ENCODE data around the gene SEMA6D.
"Not testable (repeated sequence)": the region's sequence is repeated elsewhere in the genome, so short reads cannot be mapped to it uniquely, and the experiment has no call there.

Gene SEMA6D

GRCh38 chr15:47724346-47724745, 7.0 kb downstream of the SEMA6D start:
- no peak for DNase-seq (ENCODE audit: low spot score in 2 of 2)
- peaks cover 40% of the 10 kb centered on the region for H3K4me1 ChIP-seq
- H3K27me3 ChIP-seq (ENCODE audit: low read depth), result no peaks in the 10 kb centered on the region
- no peak overlapping the region for H3K4me3 ChIP-seq
- H3K36me3 ChIP-seq (replicated peaks), result no peaks in the 10 kb centered on the region
- H3K9me3 ChIP-seq, result no peaks in the 10 kb centered on the region
- in situ Hi-C loops (cut with MboI; ENCODE audit: low sequenced_read_pairs), result loop anchor here (25.0 kb wide), 2 partner anchors 263 to 563 kb away; no protein-coding TSS in a partner anchor

- Histone ChIP-seq H3K36me3 (replicated peaks) (no peaks in the 10 kb centered on the region), H3K4me1 (peaks cover 33% of the 10 kb centered on the region), H3K4me3 (no peak overlapping the region), H3K27me3 (ENCODE audit: low read depth) (no peaks in the 10 kb centered on the region), H3K9me3 (no peaks in the 10 kb centered on the region)
- in situ Hi-C loops (cut with MboI; ENCODE audit: low sequenced_read_pairs), result no loop called here
- no peak for DNase-seq (ENCODE audit: low spot score in 2 of 2)
Measured at GRCh38 chr15:47725051-47725450, 7.7 kb downstream of the SEMA6D start.

GRCh38 chr15:47725906-47726305, 8.6 kb downstream of the SEMA6D start:
- no peaks in the 10 kb centered on the region for H3K27me3 ChIP-seq (ENCODE audit: low read depth)
- peaks cover 26% of the 10 kb centered on the region for H3K4me1 ChIP-seq
- no peak for DNase-seq (ENCODE audit: low spot score in 2 of 2)
- H3K36me3 ChIP-seq (replicated peaks), result no peaks in the 10 kb centered on the region
- in situ Hi-C loops (cut with MboI; ENCODE audit: low sequenced_read_pairs), result no loop called here
- H3K9me3 ChIP-seq, result no peaks in the 10 kb centered on the region
- no peak overlapping the region for H3K4me3 ChIP-seq

- Histone ChIP-seq H3K36me3 (replicated peaks) (no peaks in the 10 kb centered on the region), H3K4me1 (peaks cover 21% of the 10 kb centered on the region), H3K9me3 (no peaks in the 10 kb centered on the region), H3K4me3 (no peak overlapping the region), H3K27me3 (ENCODE audit: low read depth) (no peaks in the 10 kb centered on the region)
- no peak for DNase-seq (ENCODE audit: low spot score in 2 of 2)
- in situ Hi-C loops (cut with MboI; ENCODE audit: low sequenced_read_pairs), result no loop called here
Measured at GRCh38 chr15:47726399-47726823, 9.1 kb downstream of the SEMA6D start.

GRCh38 chr15:47727137-47727536, 9.8 kb downstream of the SEMA6D start:
- no peaks in the 10 kb centered on the region for H3K36me3 ChIP-seq (replicated peaks)
- no peaks in the 10 kb centered on the region for H3K27me3 ChIP-seq (ENCODE audit: low read depth)
- in situ Hi-C loops (cut with MboI; ENCODE audit: low sequenced_read_pairs), result no loop called here
- H3K4me3 ChIP-seq, result no peak overlapping the region
- H3K4me1 ChIP-seq, result peaks cover 19% of the 10 kb centered on the region
- no peak for DNase-seq (ENCODE audit: low spot score in 2 of 2)
- H3K9me3 ChIP-seq, result no peaks in the 10 kb centered on the region

GRCh38 chr15:47727676-47728075, 10.4 kb downstream of the SEMA6D start:
- Histone ChIP-seq H3K9me3 (no peaks in the 10 kb centered on the region), H3K36me3 (replicated peaks) (no peaks in the 10 kb centered on the region), H3K4me3 (no peak overlapping the region), H3K4me1 (peaks cover 19% of the 10 kb centered on the region), H3K27me3 (ENCODE audit: low read depth) (no peaks in the 10 kb centered on the region)
- in situ Hi-C loops (cut with MboI; ENCODE audit: low sequenced_read_pairs), result no loop called here
- DNase-seq (ENCODE audit: low spot score in 2 of 2), result peak; percentile 43 to 62

GRCh38 chr15:47728426-47728825, 11.1 kb downstream of the SEMA6D start:
- H3K4me3 ChIP-seq, result no peak overlapping the region
- H3K4me1 ChIP-seq, result peaks cover 19% of the 10 kb centered on the region
- in situ Hi-C loops (cut with MboI; ENCODE audit: low sequenced_read_pairs), result no loop called here
- H3K36me3 ChIP-seq (replicated peaks), result no peaks in the 10 kb centered on the region
- H3K27me3 ChIP-seq (ENCODE audit: low read depth), result no peaks in the 10 kb centered on the region
- DNase-seq (ENCODE audit: low spot score in 2 of 2), result no peak
- no peaks in the 10 kb centered on the region for H3K9me3 ChIP-seq

- Histone ChIP-seq H3K4me1 (peaks cover 19% of the 10 kb centered on the region), H3K9me3 (no peaks in the 10 kb centered on the region), H3K4me3 (no peak overlapping the region), H3K36me3 (replicated peaks) (no peaks in the 10 kb centered on the region), H3K27me3 (ENCODE audit: low read depth) (no peaks in the 10 kb centered on the region)
- DNase-seq (ENCODE audit: low spot score in 2 of 2), result no peak
- in situ Hi-C loops (cut with MboI; ENCODE audit: low sequenced_read_pairs), result no loop called here
Measured at GRCh38 chr15:47728886-47729285, 11.6 kb downstream of the SEMA6D start.

GRCh38 chr15:47731230-47731629, 13.9 kb downstream of the SEMA6D start:
- DNase-seq (ENCODE audit: low spot score in 2 of 2), result no peak
- H3K36me3 ChIP-seq (replicated peaks), result no peaks in the 10 kb centered on the region
- no peaks in the 10 kb centered on the region for H3K9me3 ChIP-seq
- H3K4me3 ChIP-seq, result no peak overlapping the region
- in situ Hi-C loops (cut with MboI; ENCODE audit: low sequenced_read_pairs), result no loop called here
- H3K27me3 ChIP-seq (ENCODE audit: low read depth), result no peaks in the 10 kb centered on the region
- H3K4me1 ChIP-seq, result peaks cover 24% of the 10 kb centered on the region

- in situ Hi-C loops (cut with MboI; ENCODE audit: low sequenced_read_pairs), result no loop called here
- H3K36me3 ChIP-seq (replicated peaks), result no peaks in the 10 kb centered on the region
- no peaks in the 10 kb centered on the region for H3K27me3 ChIP-seq (ENCODE audit: low read depth)
- H3K9me3 ChIP-seq, result no peaks in the 10 kb centered on the region
- no peak for DNase-seq (ENCODE audit: low spot score in 2 of 2)
- H3K4me1 ChIP-seq, result peaks cover 24% of the 10 kb centered on the region
- H3K4me3 ChIP-seq, result no peak overlapping the region
Measured at GRCh38 chr15:47732248-47732647, 14.9 kb downstream of the SEMA6D start.

- no peaks in the 10 kb centered on the region for H3K27me3 ChIP-seq (ENCODE audit: low read depth)
- no peaks in the 10 kb centered on the region for H3K9me3 ChIP-seq
- no peaks in the 10 kb centered on the region for H3K36me3 ChIP-seq (replicated peaks)
- H3K4me1 ChIP-seq, result peaks cover 21% of the 10 kb centered on the region
- no peak for DNase-seq (ENCODE audit: low spot score in 2 of 2)
- no peak overlapping the region for H3K4me3 ChIP-seq
- in situ Hi-C loops (cut with MboI; ENCODE audit: low sequenced_read_pairs), result no loop called here
Measured at GRCh38 chr15:47733085-47733484, 15.8 kb downstream of the SEMA6D start.

- Histone ChIP-seq H3K4me3 (no peak overlapping the region), H3K36me3 (replicated peaks) (no peaks in the 10 kb centered on the region), H3K9me3 (no peaks in the 10 kb centered on the region), H3K27me3 (ENCODE audit: low read depth) (no peaks in the 10 kb centered on the region), H3K4me1 (peaks cover 27% of the 10 kb centered on the region)
- in situ Hi-C loops (cut with MboI; ENCODE audit: low sequenced_read_pairs), result no loop called here
- DNase-seq (ENCODE audit: low spot score in 2 of 2), result no peak
Measured at GRCh38 chr15:47736143-47736786, 19.0 kb downstream of the SEMA6D start.

GRCh38 chr15:47737477-47737876, 20.2 kb downstream of the SEMA6D start:
- in situ Hi-C loops (cut with MboI; ENCODE audit: low sequenced_read_pairs), result no loop called here
- H3K4me1 ChIP-seq, result peaks cover 40% of the 10 kb centered on the region
- no peaks in the 10 kb centered on the region for H3K27me3 ChIP-seq (ENCODE audit: low read depth)
- H3K9me3 ChIP-seq, result no peaks in the 10 kb centered on the region
- DNase-seq (ENCODE audit: low spot score in 2 of 2), result no peak
- H3K36me3 ChIP-seq (replicated peaks), result no peaks in the 10 kb centered on the region
- H3K4me3 ChIP-seq, result no peak overlapping the region

- H3K4me1 ChIP-seq, result peaks cover 48% of the 10 kb centered on the region
- DNase-seq (ENCODE audit: low spot score in 2 of 2); H3K27me3 ChIP-seq (ENCODE audit: low read depth); H3K9me3 ChIP-seq; in situ Hi-C loops (cut with MboI; ENCODE audit: low sequenced_read_pairs); H3K4me3 ChIP-seq; H3K36me3 ChIP-seq (replicated peaks): not testable (repeated sequence)
Measured at GRCh38 chr15:47738144-47738825, 21.0 kb downstream of the SEMA6D start.

Data from HAP-1 (cell line).